Skeletal muscle tissue (tissue), 4 donors: ENCODE measurements around the gene COLQ. TPM values are rescaled to one million over a fixed set of nuclear protein-coding genes. Genes with fewer than 3 reads are reported as not detected.

Experiments
- H3K27ac ChIP-seq: one replicate; pipeline ENCODE4 v1.7.0; 2013; ENCODE audit warnings: mild to moderate bottlenecking, low read depth, low read length, inconsistent platforms
- H3K27me3 ChIP-seq, 3 donors: one replicate each; pipeline ENCODE4 v1.7.0; 2013; ENCODE audit warnings: low read length in 3 of 3; ENCODE audit not compliant: control insufficient read depth in 3 of 3, insufficient read depth in 3 of 3
- H3K36me3 ChIP-seq, 3 donors: one replicate each; pipeline ENCODE4 v1.7.0; 2013; ENCODE audit warnings: low read length in 3 of 3; ENCODE audit not compliant: control insufficient read depth in 3 of 3, insufficient read depth in 3 of 3
- H3K4me1 ChIP-seq, 3 donors: one replicate each; pipeline ENCODE4 v1.7.0; 2013; ENCODE audit warnings: low read length in 3 of 3, mild to moderate bottlenecking in 3 of 3; ENCODE audit not compliant: control insufficient read depth in 3 of 3, insufficient read depth in 3 of 3
- H3K4me3 ChIP-seq, 3 donors: one replicate each; pipeline ENCODE4 v1.7.0; 2013; ENCODE audit warnings: low read length in 3 of 3
- H3K9ac ChIP-seq, 3 donors: one replicate each; pipeline ENCODE4 v1.7.0; 2013; ENCODE audit warnings: low read length in 3 of 3, mild to moderate bottlenecking in 3 of 3, moderate library complexity in 2 of 3, low read depth in 1 of 3
- H3K9me3 ChIP-seq, 3 donors: one replicate each; pipeline ENCODE4 v1.7.0; 2013; ENCODE audit warnings: low read length in 3 of 3; ENCODE audit not compliant: control insufficient read depth in 3 of 3
- total RNA-seq: library from RNA; depleted of rRNA; stranded (reverse); fragments of >200 nt; gene quantifications from one replicate; pipeline ENCODE4 v1.2.3, GENCODE V29; 2014
- donor health status: Osteomylitis.

The COLQ gene
- 14.1 TPM for total RNA-seq

GRCh38 chr3:15521573-15521965 is at the start of gene COLQ:
Gene COLQ (minus strand): TSS chr3:15521706. CDS start chr3:15521625, 81 bp downstream.
- H3K36me3 ChIP-seq = no peaks in the 10 kb centered on the region
- H3K9me3 ChIP-seq = no peaks in the 10 kb centered on the region
- peak within 1 kb of the TSS; percentile 73 to 97 (median 95) for H3K9ac ChIP-seq
- H3K4me1 ChIP-seq = peaks cover 17 to 54% (median 46%) of the 10 kb centered on the region in 3 donors
- H3K4me3 ChIP-seq = peak within 1 kb of the TSS; percentile 52 to 87 (median 82)
- no peaks in the 10 kb centered on the region for H3K27me3 ChIP-seq
- H3K27ac ChIP-seq = peak within 1 kb of the TSS; percentile 99

GRCh38 chr3:15563190-15563589 is 41.7 kb upstream of the COLQ start:
- Histone ChIP-seq H3K9ac (no peak overlapping the region), H3K9me3 (no peaks in the 10 kb centered on the region), H3K4me1 (no peaks in the 10 kb centered on the region), H3K27me3 (no peaks in the 10 kb centered on the region), H3K27ac (no peak overlapping the region), H3K36me3 (peaks cover 35 to 56% (median 49%) of the 10 kb centered on the region in 3 donors), H3K4me3 (no peak overlapping the region)

- Histone ChIP-seq H3K9ac (no peak overlapping the region), H3K4me1 (peaks cover 0 to 2% (median 0%) of the 10 kb centered on the region in 3 donors), H3K4me3 (no peak overlapping the region), H3K9me3 (no peaks in the 10 kb centered on the region), H3K27me3 (no peaks in the 10 kb centered on the region), H3K27ac (no peak overlapping the region), H3K36me3 (peaks cover 32 to 49% (median 42%) of the 10 kb centered on the region in 3 donors)
These were observed 41.1 kb upstream of the COLQ start for GRCh38 chr3:15562560-15562959.

- no peak overlapping the region for H3K9ac ChIP-seq
- no peak overlapping the region for H3K27ac ChIP-seq
- no peaks in the 10 kb centered on the region for H3K27me3 ChIP-seq
- H3K36me3 ChIP-seq = peaks cover 15 to 26% (median 22%) of the 10 kb centered on the region in 3 donors
- peaks cover 0 to 3% (median 0%) of the 10 kb centered on the region in 3 donors for H3K4me1 ChIP-seq
- no peak overlapping the region for H3K4me3 ChIP-seq
- H3K9me3 ChIP-seq = no peaks in the 10 kb centered on the region
These were observed 37.1 kb upstream of the COLQ start for GRCh38 chr3:15558581-15558980.

- no peak overlapping the region for H3K9ac ChIP-seq
- H3K36me3 ChIP-seq = peaks cover 7 to 15% (median 12%) of the 10 kb centered on the region in 3 donors
- H3K27ac ChIP-seq = no peak overlapping the region
- no peak overlapping the region for H3K4me3 ChIP-seq
- H3K9me3 ChIP-seq = no peaks in the 10 kb centered on the region
- H3K27me3 ChIP-seq = no peaks in the 10 kb centered on the region
- peaks cover 0 to 3% (median 2%) of the 10 kb centered on the region in 3 donors for H3K4me1 ChIP-seq
These were observed 36.0 kb upstream of the COLQ start for GRCh38 chr3:15557511-15557946.

- no peak overlapping the region for H3K9ac ChIP-seq
- H3K4me3 ChIP-seq = no peak overlapping the region
- H3K36me3 ChIP-seq = peaks cover 2 to 14% (median 6%) of the 10 kb centered on the region in 3 donors
- H3K4me1 ChIP-seq = peaks cover 0 to 3% (median 2%) of the 10 kb centered on the region in 3 donors
- no peaks in the 10 kb centered on the region for H3K27me3 ChIP-seq
- H3K27ac ChIP-seq = no peak overlapping the region
- H3K9me3 ChIP-seq = no peaks in the 10 kb centered on the region
These were observed 35.0 kb upstream of the COLQ start for GRCh38 chr3:15556512-15556911.

- no peak overlapping the region for H3K4me3 ChIP-seq
- H3K27me3 ChIP-seq = no peaks in the 10 kb centered on the region
- peak overlapping the region; percentile 11 for H3K27ac ChIP-seq
- H3K9me3 ChIP-seq = no peaks in the 10 kb centered on the region
- peaks cover 0 to 3% (median 0%) of the 10 kb centered on the region in 3 donors for H3K36me3 ChIP-seq
- no peak overlapping the region for H3K9ac ChIP-seq
- peaks cover 0 to 3% (median 2%) of the 10 kb centered on the region in 3 donors for H3K4me1 ChIP-seq
These were observed 32.2 kb upstream of the COLQ start for GRCh38 chr3:15553749-15554148.

GRCh38 chr3:15551902-15552301 is 30.4 kb upstream of the COLQ start:
- peaks cover 0 to 3% (median 0%) of the 10 kb centered on the region in 3 donors for H3K36me3 ChIP-seq
- no peak overlapping the region for H3K27ac ChIP-seq
- H3K27me3 ChIP-seq = no peaks in the 10 kb centered on the region
- H3K4me3 ChIP-seq = no peak overlapping the region
- H3K9me3 ChIP-seq = no peaks in the 10 kb centered on the region
- peaks cover 0 to 2% (median 0%) of the 10 kb centered on the region in 3 donors for H3K4me1 ChIP-seq
- H3K9ac ChIP-seq = no peak overlapping the region

GRCh38 chr3:15549846-15550245 is 28.3 kb upstream of the COLQ start:
- Histone ChIP-seq H3K27me3 (no peaks in the 10 kb centered on the region), H3K9ac (no peak overlapping the region), H3K9me3 (no peaks in the 10 kb centered on the region), H3K36me3 (peaks cover 0 to 3% (median 0%) of the 10 kb centered on the region in 3 donors), H3K27ac (no peak overlapping the region), H3K4me1 (peaks cover 0 to 2% (median 0%) of the 10 kb centered on the region in 3 donors), H3K4me3 (no peak overlapping the region)

GRCh38 chr3:15542614-15543013 is 21.1 kb upstream of the COLQ start:
- no peak overlapping the region for H3K4me3 ChIP-seq
- no peak overlapping the region for H3K27ac ChIP-seq
- H3K9ac ChIP-seq = no peak overlapping the region
- H3K36me3 ChIP-seq = no peaks in the 10 kb centered on the region
- H3K4me1 ChIP-seq = peaks cover 0 to 6% (median 4%) of the 10 kb centered on the region in 3 donors
- no peaks in the 10 kb centered on the region for H3K9me3 ChIP-seq
- H3K27me3 ChIP-seq = no peaks in the 10 kb centered on the region
